ENCODE data around the gene CELF4.

CELF4 gene

GRCh38 chr18:37565101-37565976, at the start of gene CELF4:
CELF4 (minus strand) TSS chr18:37565798.
- peak; percentile 81 for DNase-seq (ENCODE audit: low spot score)

- no peak for DNase-seq (ENCODE audit: low spot score)
Observed at GRCh38 chr18:37613253-37613565, 47.6 kb upstream of the CELF4 start.

GRCh38 chr18:37612524-37613252, 47.1 kb upstream of the CELF4 start:
- peak; percentile 56 for DNase-seq (ENCODE audit: low spot score)

- no peak for DNase-seq (ENCODE audit: low spot score)
Observed at GRCh38 chr18:37611614-37612279, 46.1 kb upstream of the CELF4 start.

- DNase-seq (ENCODE audit: low spot score), result no peak
Observed at GRCh38 chr18:37608876-37609275, 43.3 kb upstream of the CELF4 start.

GRCh38 chr18:37607281-37607680, 41.7 kb upstream of the CELF4 start:
- DNase-seq (ENCODE audit: low spot score), result no peak

GRCh38 chr18:37604032-37604431, 38.4 kb upstream of the CELF4 start:
- DNase-seq (ENCODE audit: low spot score), result no peak

- DNase-seq (ENCODE audit: low spot score), result no peak
Observed at GRCh38 chr18:37598966-37599896, 33.6 kb upstream of the CELF4 start.

- DNase-seq (ENCODE audit: low spot score), result no peak
Observed at GRCh38 chr18:37598396-37598795, 32.8 kb upstream of the CELF4 start.

- no peak for DNase-seq (ENCODE audit: low spot score)
Observed at GRCh38 chr18:37590346-37590745, 24.7 kb upstream of the CELF4 start.

- DNase-seq (ENCODE audit: low spot score), result no peak
Observed at GRCh38 chr18:37588289-37588688, 22.7 kb upstream of the CELF4 start.

GRCh38 chr18:37586656-37587225, 21.1 kb upstream of the CELF4 start:
- DNase-seq (ENCODE audit: low spot score), result peak; percentile 20

GRCh38 chr18:37584952-37585695, 19.5 kb upstream of the CELF4 start:
- DNase-seq (ENCODE audit: low spot score), result no peak

- DNase-seq (ENCODE audit: low spot score), result no peak
Observed at GRCh38 chr18:37584217-37584616, 18.6 kb upstream of the CELF4 start.

GRCh38 chr18:37582261-37582660, 16.7 kb upstream of the CELF4 start:
- peak; percentile 7 for DNase-seq (ENCODE audit: low spot score)

- peak; percentile 74 for DNase-seq (ENCODE audit: low spot score)
Observed at GRCh38 chr18:37578886-37579513, 13.4 kb upstream of the CELF4 start.

GRCh38 chr18:37578182-37578678, 12.6 kb upstream of the CELF4 start:
- no peak for DNase-seq (ENCODE audit: low spot score)

- no peak for DNase-seq (ENCODE audit: low spot score)
Observed at GRCh38 chr18:37577051-37577611, 11.5 kb upstream of the CELF4 start.

- no peak for DNase-seq (ENCODE audit: low spot score)
Observed at GRCh38 chr18:37575646-37576045, 10.0 kb upstream of the CELF4 start.

GRCh38 chr18:37574113-37574512, 8.5 kb upstream of the CELF4 start:
- no peak for DNase-seq (ENCODE audit: low spot score)
